Kidney (tissue), 14 donors: ENCODE measurements around the gene MKS1. TPM values are rescaled to one million over a fixed set of nuclear protein-coding genes. Genes with fewer than 3 reads are reported as not detected.

Experiments
- DNase-seq, 5 donors: peaks; one replicate each; pipeline ENCODE4 v3.0.0-alpha.2; 2013 to 2020
- FAIRE-seq: peaks from 2 replicates; lab custom pipeline; 2012; peaks lifted over from hg19 to GRCh38; lab: Jason Lieb, UNC
- H3K27ac ChIP-seq, 2 donors: one replicate each; pipeline ENCODE4 v1.7.0; 2013; ENCODE audit warnings: low read depth in 2 of 2, low read length in 2 of 2, inconsistent platforms in 1 of 2
- H3K27me3 ChIP-seq: one replicate; pipeline ENCODE4 v1.7.1; 2013; ENCODE audit warnings: low read length, inconsistent platforms; ENCODE audit not compliant: control insufficient read depth, insufficient read depth
- H3K36me3 ChIP-seq, 3 donors: one replicate each; pipeline versions ENCODE4 v1.7.0 to v1.7.1; 2013; ENCODE audit warnings: low read length in 3 of 3, control low read depth in 1 of 3, inconsistent platforms in 1 of 3; ENCODE audit not compliant: insufficient read depth in 3 of 3, control insufficient read depth in 2 of 3
- H3K4me1 ChIP-seq, 3 donors: one replicate each; pipeline versions ENCODE4 v1.7.0 to v1.7.1; 2013; ENCODE audit warnings: low read length in 3 of 3, inconsistent platforms in 1 of 3, low read depth in 1 of 3; ENCODE audit not compliant: control insufficient read depth in 2 of 3, insufficient read depth in 2 of 3
- H3K4me3 ChIP-seq, 3 donors: one replicate each; pipeline versions ENCODE4 v1.7.0 to v1.8.1; 2013; ENCODE audit warnings: low read length in 3 of 3, control low read depth in 1 of 3, inconsistent platforms in 1 of 3
- H3K9ac ChIP-seq, 3 donors: one replicate each; pipeline versions ENCODE4 v1.7.0 to v1.7.1; 2013; ENCODE audit warnings: low read length in 3 of 3, control low read depth in 1 of 3, inconsistent platforms in 1 of 3
- H3K9me3 ChIP-seq, 3 donors: one replicate each; pipeline versions ENCODE4 v1.7.0 to v1.7.1; 2013; ENCODE audit warnings: low read length in 3 of 3, control low read depth in 1 of 3, inconsistent platforms in 1 of 3; ENCODE audit not compliant: control insufficient read depth in 2 of 3, insufficient read depth in 1 of 3
- intact Hi-C: fragments of 100-400 bp; cut with DNase I; formaldehyde crosslinking; loops from one replicate; pipeline ENCODE4 v1.11.1; 2022
- polyA plus RNA-seq: library from polyadenylated mRNA; stranded (reverse); fragments of 350-450 nt; fragmentation: Illumina TruSeq; extraction: RNeasy Lipid Tissue Mini Kit (QIAGEN cat#74804); gene quantifications from one replicate; pipeline ENCODE4 v1.2.3, GENCODE V29; 2014; ENCODE audit warnings: low read depth, low replicate concordance; ENCODE audit not compliant: insufficient read depth
- total RNA-seq: library from RNA; stranded (reverse); fragmentation: NEBNext Ultra II Directional; extraction: Animal tissue kit (Norgen Biotek cat#: 25700); gene quantifications from one replicate; pipeline ENCODE4 v1.2.1, GENCODE V29; 2021
- TF ChIP-seq, protein P1 (sequence below): IDR thresholded peaks from 3 replicates; pipeline ENCODE4 v1.5.1; 2012; ENCODE audit warnings: mild to moderate bottlenecking, moderate library complexity, borderline replicate concordance; ENCODE audit not compliant: insufficient read depth; ENCODE audit errors: extremely low read depth
- donor health status: control.
- donor health status: control.
- donor health status: control.
- donor health status: control.
- donor health status: control.
- donor health status: DM: yes; HTN: yes; CAD: no.
- donor health status: Normal renal cell carcinoma (clear cell type).

The MKS1 gene
- total and polyA plus RNA-seq, 2 donors from 2014 or later: 17.2 to 25.6 TPM

DNA sequence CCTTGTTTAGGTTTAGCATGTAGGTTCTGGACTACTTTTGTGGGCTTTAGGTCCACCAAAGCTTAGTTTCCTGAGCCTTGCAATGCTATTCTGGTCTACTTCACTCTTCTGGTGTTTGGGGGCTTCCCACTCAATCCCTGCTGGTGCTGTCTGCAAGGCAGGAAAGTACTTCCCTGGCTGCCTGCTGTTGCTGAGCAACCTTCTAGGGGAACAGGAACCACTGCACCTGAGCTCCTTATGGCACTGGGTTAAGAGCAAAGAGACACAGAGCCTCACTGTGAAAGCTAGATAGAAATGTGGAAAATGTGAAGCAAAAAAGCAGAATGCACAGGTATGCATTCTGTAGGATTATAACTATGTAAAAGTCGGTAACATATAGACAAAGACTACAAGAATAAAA is 44.7 kb upstream of the MKS1 start:
- intact Hi-C loops: no loop called here
- TF ChIP-seq, protein P1, sequence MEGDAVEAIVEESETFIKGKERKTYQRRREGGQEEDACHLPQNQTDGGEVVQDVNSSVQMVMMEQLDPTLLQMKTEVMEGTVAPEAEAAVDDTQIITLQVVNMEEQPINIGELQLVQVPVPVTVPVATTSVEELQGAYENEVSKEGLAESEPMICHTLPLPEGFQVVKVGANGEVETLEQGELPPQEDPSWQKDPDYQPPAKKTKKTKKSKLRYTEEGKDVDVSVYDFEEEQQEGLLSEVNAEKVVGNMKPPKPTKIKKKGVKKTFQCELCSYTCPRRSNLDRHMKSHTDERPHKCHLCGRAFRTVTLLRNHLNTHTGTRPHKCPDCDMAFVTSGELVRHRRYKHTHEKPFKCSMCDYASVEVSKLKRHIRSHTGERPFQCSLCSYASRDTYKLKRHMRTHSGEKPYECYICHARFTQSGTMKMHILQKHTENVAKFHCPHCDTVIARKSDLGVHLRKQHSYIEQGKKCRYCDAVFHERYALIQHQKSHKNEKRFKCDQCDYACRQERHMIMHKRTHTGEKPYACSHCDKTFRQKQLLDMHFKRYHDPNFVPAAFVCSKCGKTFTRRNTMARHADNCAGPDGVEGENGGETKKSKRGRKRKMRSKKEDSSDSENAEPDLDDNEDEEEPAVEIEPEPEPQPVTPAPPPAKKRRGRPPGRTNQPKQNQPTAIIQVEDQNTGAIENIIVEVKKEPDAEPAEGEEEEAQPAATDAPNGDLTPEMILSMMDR: no peak
- FAIRE-seq: no peak

DNA sequence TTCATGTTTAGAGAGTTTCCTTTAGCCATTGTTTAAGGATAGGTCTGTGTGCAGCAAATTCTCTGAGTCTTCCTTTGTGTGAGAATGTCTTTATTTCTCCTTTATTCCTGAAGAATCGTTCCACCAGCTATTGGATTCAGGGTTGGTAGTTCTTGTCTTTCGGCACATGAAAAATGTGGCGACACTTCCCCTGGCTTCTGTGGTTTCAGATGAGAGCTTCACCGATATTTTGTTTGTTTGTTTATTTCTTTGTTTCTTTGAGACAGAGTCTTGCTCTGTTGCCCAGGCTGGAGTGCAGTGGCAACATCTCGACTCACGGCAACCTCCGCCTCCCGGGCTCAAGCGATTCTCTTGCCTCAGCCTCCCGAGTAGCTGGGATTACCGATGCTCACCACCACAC is 43.1 kb upstream of the MKS1 start:
- Histone ChIP-seq H3K27ac (no peak overlapping the region), H3K4me1 (no peaks in the 10 kb centered on the region), H3K27me3 (no peaks in the 10 kb centered on the region), H3K36me3 (no peaks in the 10 kb centered on the region), H3K4me3 (no peak overlapping the region), H3K9ac (no peak overlapping the region), H3K9me3 (no peaks in the 10 kb centered on the region)
- TF ChIP-seq, protein P1: no peak
- DNase-seq: peak in 1 of 5 donors; percentile 6
- FAIRE-seq: no peak
- intact Hi-C loops: no loop called here

More for the DNA sequence above, 44.7 kb upstream of the MKS1 start:
- no peaks in the 10 kb centered on the region for H3K27me3 ChIP-seq
- no peak overlapping the region for H3K9ac ChIP-seq
- H3K4me3 ChIP-seq: no peak overlapping the region
- no peaks in the 10 kb centered on the region for H3K9me3 ChIP-seq
- H3K36me3 ChIP-seq: no peaks in the 10 kb centered on the region
- H3K4me1 ChIP-seq: no peaks in the 10 kb centered on the region
- no peak for DNase-seq
- H3K27ac ChIP-seq: no peak overlapping the region

DNA sequence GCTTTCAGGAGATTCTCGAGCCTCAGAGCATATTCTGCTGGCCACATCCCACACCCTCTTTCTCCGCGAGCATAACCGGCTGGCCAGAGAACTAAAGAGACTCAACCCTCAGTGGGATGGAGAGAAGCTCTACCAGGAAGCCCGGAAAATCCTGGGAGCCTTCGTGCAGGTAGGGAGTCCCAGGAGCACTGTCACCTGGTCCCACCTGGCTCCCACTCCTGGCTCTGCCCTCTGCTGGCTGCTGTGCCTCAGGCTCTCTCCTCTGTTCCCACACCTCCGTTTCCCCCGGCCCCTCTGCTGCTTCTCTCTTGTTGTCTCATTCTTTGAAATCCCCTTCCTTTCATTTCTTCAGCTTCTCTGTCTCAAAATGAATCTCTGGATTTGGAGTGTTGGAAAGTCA is 35.7 kb upstream of the MKS1 start:
- H3K27ac ChIP-seq: no peak overlapping the region
- no peaks in the 10 kb centered on the region for H3K9me3 ChIP-seq
- no peak for FAIRE-seq
- H3K4me3 ChIP-seq: no peak overlapping the region
- no peak overlapping the region for H3K9ac ChIP-seq
- H3K4me1 ChIP-seq: no peaks in the 10 kb centered on the region
- intact Hi-C loops: no loop called here
- TF ChIP-seq, protein P1: peak; percentile 16
- H3K27me3 ChIP-seq: peaks cover 2% of the 10 kb centered on the region
- no peaks in the 10 kb centered on the region for H3K36me3 ChIP-seq
- DNase-seq: no peak

DNA sequence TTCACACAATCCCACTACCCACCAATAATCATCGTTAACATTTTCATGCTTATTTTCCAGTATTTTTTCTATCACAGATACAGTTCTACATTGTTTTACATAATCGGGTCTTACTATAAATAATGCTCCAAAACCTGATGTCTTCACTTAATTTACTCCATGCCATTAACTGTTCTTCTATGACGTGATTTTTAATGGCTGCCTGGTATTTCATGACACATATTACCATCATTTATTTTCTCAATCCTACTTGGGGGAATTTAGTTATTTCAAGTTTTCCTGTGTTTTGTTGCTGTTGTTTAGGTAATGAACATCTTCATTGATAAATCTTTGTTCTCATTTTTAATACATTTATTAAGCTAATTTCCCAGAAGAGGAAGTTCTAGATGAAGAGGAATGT is 34.0 kb upstream of the MKS1 start:
- no peak overlapping the region for H3K4me3 ChIP-seq
- H3K27me3 ChIP-seq: peaks cover 7% of the 10 kb centered on the region
- no peaks in the 10 kb centered on the region for H3K36me3 ChIP-seq
- TF ChIP-seq, protein P1: no peak
- H3K27ac ChIP-seq: no peak overlapping the region
- peaks cover 0 to 2% (median 0%) of the 10 kb centered on the region in 3 donors for H3K4me1 ChIP-seq
- DNase-seq: no peak
- intact Hi-C loops: no loop called here
- H3K9me3 ChIP-seq: no peaks in the 10 kb centered on the region
- H3K9ac ChIP-seq: no peak overlapping the region
- FAIRE-seq: no peak
